Glomerular visceral epithelial cell (primary cell): ENCODE results near the gene PTGER2.

Experiments
- DNase-seq: peaks from one replicate; pipeline ENCODE4 v3.0.0-alpha.2; 2016; ENCODE audit errors: extremely low spot score

PTGER2 gene

GRCh38 chr14:52338051-52338681, 24.1 kb downstream of the PTGER2 start:
- peak; percentile 35 for DNase-seq

- no peak for DNase-seq
These were observed 25.1 kb downstream of the PTGER2 start for GRCh38 chr14:52339262-52339661.

DNA sequence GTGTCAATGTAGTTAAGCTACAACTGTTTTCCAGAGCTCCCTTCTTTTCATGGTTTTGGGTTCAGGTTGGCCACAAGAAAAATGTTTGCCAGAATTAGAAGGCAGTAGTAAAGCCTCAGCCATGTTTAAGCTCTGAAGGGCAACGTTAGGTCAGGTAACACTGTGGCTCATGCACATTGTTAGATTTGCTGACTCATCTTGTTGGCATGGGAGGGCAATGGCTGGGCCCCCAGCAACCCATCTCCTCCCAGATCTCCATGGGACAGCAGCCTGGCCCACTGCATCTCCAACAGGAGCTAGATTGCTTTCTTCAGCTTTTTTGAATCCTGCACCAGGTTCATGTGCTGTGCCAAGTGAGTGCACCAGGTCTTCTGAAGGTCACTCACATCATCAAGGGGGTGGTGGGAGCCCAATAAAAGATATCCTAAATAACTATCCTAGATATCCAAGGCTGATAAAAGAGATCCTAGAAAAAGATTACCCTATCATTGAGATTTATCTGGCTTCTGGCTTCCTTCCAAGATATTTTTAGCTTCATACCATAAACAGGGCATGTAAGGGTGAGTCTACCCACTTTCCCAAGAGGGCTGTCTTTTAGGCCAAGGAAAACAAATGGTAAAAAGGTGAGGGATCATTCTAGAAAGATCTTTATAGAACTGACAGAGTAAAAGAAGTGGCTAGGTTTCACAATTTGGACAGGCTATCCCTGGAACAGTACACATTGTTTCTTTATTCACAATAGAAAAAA, 28.9 kb downstream of the PTGER2 start:
- peak; percentile 81 for DNase-seq

DNA sequence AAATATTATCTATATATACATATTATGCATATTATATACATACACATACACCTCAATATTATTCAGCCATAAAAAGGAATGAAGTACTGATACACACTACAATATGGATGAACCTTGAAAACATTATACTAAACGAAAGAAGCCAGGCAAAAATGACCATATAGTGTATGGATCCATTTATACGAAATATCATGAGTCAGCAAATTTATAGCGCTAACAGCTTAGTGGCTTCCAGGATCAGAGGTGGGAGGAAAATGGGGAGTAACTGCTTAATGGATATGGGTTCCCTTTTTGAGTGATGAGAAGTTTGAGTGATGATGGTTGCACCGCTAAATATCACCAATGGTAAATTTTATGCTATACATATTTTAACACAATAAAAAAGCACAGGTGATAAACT, 32.7 kb downstream of the PTGER2 start:
- DNase-seq: no peak

DNA sequence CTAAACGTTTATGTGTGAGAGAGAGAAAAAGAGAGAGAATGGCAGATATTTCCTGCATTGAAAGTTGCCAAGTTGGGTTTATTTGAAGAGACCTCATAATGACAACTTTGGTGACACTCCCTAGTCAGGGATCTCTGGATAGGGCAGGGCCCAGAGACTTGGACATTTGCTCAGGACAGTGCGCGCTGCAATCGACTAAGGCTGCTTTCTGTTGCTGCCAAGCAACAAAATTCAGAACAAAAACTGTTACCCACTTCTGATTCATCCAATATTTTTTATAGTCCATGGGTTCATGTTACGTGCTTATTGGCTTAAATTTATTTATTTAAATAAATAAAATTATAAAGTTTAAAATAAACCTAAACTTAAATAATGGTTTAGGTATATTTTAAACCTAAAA, 34.2 kb downstream of the PTGER2 start:
- DNase-seq: no peak

GRCh38 chr14:52348776-52349175, 34.7 kb downstream of the PTGER2 start:
- peak; percentile 35 for DNase-seq

GRCh38 chr14:52349731-52350130, 35.6 kb downstream of the PTGER2 start:
- no peak for DNase-seq

- DNase-seq: no peak
These were observed 36.3 kb downstream of the PTGER2 start for GRCh38 chr14:52350445-52350844.

DNA sequence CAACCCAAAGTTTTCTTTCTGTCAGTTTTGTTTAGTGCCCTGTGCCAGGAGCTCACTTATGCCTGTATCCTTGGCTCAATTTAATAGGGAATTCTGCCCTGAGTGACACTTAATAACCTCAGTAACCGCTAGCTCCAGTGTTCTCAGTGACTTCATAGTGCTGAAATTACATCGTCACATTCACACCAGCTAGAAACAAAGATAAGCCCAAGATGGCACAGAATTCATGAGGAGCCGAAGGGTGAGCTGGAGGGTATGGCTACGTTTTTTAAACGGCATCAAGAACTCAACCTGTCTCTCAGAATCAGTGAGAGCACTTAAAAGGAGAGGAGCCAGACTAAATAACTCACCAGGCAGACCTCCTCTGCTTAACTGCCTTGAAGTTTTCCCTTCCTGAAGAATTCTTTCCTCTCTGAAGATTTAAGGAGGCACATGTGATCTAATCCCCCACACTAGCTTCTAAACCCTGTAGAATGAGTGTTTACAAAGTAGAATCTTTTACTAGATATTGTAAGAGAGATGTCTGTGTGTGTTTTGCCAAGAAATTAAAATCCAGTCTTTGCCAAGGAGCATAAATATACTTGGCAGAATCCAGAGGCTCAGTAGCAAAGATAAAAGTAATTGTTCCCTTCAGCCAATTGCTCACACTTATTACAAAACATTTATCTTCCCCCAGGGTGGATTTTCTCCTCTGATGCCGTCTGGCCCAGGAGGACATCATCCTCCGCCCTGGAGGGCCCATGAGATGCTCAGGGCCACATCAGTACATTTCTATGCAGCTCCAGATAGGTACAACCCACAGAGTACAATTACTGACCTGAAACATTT, 37.3 kb downstream of the PTGER2 start:
- peak; percentile 47 for DNase-seq

DNA sequence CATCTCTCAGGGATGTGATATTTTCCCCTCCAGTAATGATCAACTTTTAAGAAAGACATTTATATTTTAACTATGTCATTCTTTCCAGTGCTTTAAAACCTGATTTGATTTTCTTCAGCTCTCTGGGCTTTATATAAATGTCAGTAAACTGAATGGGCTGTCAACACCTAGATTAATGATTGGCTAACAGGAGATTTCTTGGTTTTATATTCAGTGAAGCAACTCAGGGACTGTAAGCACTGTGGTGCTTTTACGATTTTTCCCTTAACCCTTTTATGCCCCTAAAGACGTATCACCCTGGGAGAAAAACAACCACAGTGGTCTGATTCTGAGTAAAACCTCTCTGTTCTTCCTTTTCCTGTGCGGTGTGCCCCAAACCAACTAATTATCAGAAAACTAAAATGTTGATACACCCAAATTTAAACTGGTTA, 38.0 kb downstream of the PTGER2 start:
- peak; percentile 88 for DNase-seq

DNA sequence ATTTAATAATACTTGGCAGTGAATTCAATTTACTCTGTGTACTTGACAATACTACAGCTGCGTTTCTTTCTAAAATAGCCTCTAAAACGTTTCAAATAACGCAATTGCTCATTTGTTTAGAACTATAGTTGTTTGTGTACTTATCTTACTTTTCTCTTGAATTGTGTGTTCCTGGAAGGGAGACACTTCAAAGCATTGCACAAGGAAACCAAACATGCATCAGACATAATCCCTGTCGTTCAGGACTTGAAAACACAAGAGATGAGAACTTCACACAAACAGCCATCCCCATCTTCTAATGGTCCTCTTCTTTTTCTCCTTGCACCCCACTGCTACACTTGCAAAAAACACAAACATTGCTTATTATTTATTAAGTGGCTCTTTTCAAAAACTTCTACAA, 38.5 kb downstream of the PTGER2 start:
- no peak for DNase-seq

DNA sequence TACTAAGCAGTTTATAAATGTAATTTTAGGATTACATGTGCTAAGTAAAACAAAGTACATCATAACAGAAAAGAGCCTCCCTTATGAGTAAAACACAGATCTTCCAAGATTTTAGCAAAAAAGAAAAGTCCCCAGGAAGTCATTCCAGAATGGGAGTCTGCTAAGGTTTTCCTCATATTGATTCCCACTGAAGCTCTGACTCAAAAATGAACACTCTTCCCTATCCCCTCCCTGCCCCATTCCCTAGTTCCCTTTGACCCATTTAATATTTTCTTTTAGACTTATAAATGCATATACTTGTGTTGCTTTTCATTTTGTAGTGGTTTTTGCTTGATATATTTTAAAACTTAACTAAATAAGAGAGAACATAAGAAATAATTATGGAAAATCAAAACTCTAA, 40.1 kb downstream of the PTGER2 start:
- no peak for DNase-seq

DNA sequence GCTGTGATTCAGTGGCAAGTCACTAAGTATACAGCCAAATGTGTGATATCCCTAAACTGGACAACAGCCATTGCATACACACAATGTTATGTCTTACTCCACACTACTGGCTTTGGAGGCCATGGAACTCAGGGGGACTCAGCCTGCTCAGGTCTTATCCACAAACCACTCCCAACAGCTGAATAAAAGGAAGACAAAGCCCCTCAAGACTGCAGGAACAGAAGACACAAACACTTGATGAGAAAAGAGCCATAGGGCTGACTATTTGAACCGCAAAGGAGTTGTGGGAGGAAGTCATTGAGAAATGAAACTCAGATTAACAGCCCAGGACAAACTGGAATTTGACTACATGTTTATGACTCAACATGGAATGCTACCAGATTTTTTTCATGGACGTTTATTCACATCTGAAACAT, 40.9 kb downstream of the PTGER2 start:
- DNase-seq: peak; percentile 84

DNA sequence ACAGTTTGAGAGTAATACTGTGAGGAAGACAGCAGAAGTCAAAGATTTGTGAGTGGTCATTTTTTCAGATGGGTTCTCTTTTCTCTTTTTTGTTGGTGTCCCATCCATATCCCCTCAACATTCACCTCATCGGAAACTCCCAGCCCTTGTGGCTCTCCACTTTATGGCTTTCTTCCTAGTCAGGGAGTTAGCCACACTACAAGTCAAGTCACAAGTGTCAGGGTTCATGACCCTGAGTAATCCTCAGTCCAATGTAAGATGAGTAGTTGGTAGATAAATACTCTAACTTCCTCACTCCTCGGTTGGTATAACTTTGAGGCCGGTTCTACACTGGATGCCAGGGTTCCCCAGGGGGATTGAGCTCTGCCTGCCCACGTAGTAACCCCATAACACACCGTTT, 41.4 kb downstream of the PTGER2 start:
- peak; percentile 31 for DNase-seq

GRCh38 chr14:52356025-52356424, 41.9 kb downstream of the PTGER2 start:
- no peak for DNase-seq

DNA sequence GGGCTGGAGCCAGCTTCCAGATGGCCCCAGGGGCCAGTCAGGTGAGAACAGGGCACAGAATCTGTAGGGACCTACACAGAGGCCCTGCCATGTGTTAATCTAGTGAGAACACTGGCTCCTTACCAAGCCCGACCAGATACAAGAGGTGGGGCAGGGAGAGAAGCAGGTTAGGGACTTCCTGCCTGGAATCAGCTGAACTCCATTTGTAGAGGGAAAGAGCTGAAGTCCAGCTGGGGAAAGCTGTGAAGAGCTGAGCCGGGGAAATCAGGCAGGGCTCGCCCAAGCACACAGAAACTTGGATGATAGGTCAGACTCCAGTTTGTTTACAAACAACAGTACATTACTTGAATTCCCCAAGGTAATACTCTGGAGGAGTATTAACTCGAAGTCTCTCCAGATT, 46.7 kb downstream of the PTGER2 start:
- no peak for DNase-seq

DNA sequence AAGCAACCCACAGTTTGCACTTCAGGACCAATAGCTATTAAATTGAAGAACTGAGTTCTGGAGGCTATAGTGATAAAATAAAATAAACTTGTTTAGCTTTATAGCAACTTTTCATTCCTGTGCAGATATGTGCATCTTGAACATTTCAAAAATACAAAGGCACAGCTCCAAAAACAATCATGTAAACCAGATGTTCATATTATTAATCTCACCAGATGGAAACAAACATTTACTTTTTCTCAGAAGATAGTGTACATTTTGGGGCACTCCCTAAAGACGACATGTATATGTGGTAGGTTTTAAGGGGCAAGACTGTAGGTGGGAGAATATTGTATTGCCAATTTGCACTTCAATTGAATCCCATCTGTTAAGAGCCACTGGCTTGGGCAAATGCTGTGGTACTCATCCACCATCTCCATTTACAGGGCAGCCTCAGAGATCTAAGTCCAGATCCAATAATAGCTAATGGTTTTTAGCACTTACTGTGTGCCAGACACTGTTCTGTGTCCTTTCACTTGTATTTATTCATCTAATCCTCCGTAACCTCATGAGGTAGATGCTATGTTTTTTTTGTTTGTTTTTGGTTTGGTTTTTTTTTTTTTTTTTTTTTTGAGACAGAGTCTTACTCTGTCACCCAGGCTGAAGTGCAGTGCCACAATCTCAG, 49.1 kb downstream of the PTGER2 start:
- no peak for DNase-seq

DNA sequence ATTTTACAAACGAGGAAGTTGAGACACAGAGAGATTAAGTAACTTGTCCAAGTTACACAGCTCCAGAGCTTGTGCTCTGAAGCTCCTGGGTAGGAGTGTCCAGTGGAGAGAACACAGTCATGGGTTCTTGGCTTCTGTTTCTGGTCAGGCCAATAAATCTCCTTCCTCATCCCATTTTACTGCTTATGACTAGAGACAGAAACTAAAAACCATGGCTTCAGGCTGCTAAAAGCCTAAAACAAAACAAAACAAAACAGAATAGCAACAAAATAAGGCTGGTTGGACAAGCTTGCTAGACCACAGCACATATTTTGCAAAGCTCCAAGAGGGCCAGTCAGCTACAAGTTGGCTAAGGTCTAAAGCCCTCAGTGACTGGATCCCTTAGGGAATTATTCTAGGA, 49.8 kb downstream of the PTGER2 start:
- no peak for DNase-seq

DNA sequence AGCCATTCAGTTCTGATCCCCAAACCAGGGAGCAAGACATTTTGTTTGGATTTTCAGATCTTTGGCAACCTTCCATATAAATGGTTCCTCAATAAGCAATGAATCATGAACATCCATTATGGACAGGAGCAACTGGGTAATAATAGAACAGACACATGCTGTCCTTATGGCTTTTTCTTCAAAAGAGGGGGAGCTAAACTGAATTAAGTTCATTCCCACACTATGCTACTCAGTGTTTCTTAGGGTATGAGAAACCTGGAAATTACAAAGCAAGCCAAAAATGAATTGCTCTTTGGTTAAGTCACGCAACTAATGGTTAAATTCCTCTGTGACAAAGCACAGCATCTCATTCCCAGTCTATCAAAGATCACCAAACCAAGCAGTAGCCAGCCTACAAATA, 51.0 kb downstream of the PTGER2 start:
- no peak for DNase-seq

- no peak for DNase-seq
These were observed 52.7 kb downstream of the PTGER2 start for GRCh38 chr14:52366796-52367315.

- DNase-seq: peak; percentile 39
These were observed 55.2 kb downstream of the PTGER2 start for GRCh38 chr14:52369305-52369801.
